ENCODE measurements around the gene DIP2C. TPM values are rescaled to one million over a fixed set of nuclear protein-coding genes. Genes with fewer than 3 reads are reported as not detected.
A peak's percentile ranks its signal among the peaks of the same experiment; 100 is the strongest.
"Not testable (repeated sequence)": the region's sequence is repeated elsewhere in the genome, so short reads cannot be mapped to it uniquely, and the experiment has no call there.

Gene DIP2C
- total and polyA plus RNA-seq, 8 donors, result 2.4 to 40.1 (median 21.0) TPM

- no peak overlapping the region for H3K4me3 ChIP-seq
- peak in 1 of 2 donors; percentile 9 for DNase-seq
- no peaks in the 10 kb centered on the region for H3K4me1 ChIP-seq
- no peak for TF ChIP-seq CTCF (IDR thresholded peaks at IDR 0.05)
- no peak for TF ChIP-seq POLR2A (IDR thresholded peaks at IDR 0.05)
- TF ChIP-seq EP300 (IDR thresholded peaks at IDR 0.05), result no peak
- TF ChIP-seq POLR2AphosphoS5 (IDR thresholded peaks at IDR 0.05), result no peak
- no peak overlapping the region for H3K27ac ChIP-seq
- peaks cover 0 to 30% (median 18%) of the 10 kb centered on the region in 4 donors for H3K36me3 ChIP-seq
- no peaks in the 10 kb centered on the region for H3K27me3 ChIP-seq
- H3K9me3 ChIP-seq, result no peaks in the 10 kb centered on the region
- intact Hi-C loops (cut with DNase I; ENCODE audit: low total_unique reads), result no loop called here
- WGBS, 5 donors, result 95 to 99% (median 97%) methylated on average over 6 of the region's 6 CpGs
Measured at GRCh38 chr10:271722-272121, 417.7 kb downstream of the DIP2C start.

GRCh38 chr10:271201-271600 lies 418.3 kb downstream of the DIP2C start:
- 64 to 92% (median 77%) methylated on average over 3 of the region's 3 CpGs for WGBS, 5 donors
- H3K4me1 ChIP-seq, result no peaks in the 10 kb centered on the region
- no peak overlapping the region for H3K27ac ChIP-seq
- TF ChIP-seq EP300 (IDR thresholded peaks at IDR 0.05), result no peak
- TF ChIP-seq POLR2AphosphoS5 (IDR thresholded peaks at IDR 0.05), result no peak
- peaks cover 0 to 27% (median 16%) of the 10 kb centered on the region in 4 donors for H3K36me3 ChIP-seq
- no peak for DNase-seq
- intact Hi-C loops (cut with DNase I; ENCODE audit: low total_unique reads), result no loop called here
- H3K4me3 ChIP-seq, result no peak overlapping the region
- no peaks in the 10 kb centered on the region for H3K27me3 ChIP-seq
- no peaks in the 10 kb centered on the region for H3K9me3 ChIP-seq

DNA sequence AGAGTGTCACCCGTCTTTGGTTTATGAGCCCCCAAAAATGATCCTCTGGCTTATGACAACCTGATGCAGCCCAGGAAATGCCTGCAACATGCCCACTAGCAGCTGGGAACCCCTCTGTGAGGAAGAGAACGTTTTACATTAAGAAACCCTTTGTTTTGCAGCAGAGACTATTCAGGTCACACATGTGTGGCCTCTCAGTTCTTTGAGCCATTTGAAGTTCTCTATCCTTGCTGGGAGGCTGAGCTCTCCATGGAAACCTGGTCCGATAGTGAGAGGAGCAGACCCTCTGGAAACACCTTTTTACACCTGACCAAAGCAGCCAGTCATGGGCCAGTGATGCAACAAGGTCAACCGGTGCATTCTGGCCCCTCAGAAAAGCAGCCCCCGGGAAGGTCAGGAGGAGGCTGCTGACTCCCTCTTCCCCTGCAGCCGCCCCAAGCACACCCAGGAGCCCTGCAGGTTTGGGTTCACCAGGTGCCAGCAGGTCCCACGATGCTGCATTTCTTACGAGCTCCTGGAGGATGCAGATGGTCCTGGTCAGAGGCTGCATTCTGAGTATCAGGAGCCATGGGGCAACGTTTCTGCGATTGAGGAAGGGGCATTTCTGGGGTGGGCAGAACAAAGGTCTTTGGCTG lies 419.9 kb downstream of the DIP2C start:
- H3K9me3 ChIP-seq, result no peaks in the 10 kb centered on the region
- no peak for DNase-seq
- TF ChIP-seq EP300 (IDR thresholded peaks at IDR 0.05), result no peak
- TF ChIP-seq POLR2A (IDR thresholded peaks at IDR 0.05), result no peak
- no peak for TF ChIP-seq POLR2AphosphoS5 (IDR thresholded peaks at IDR 0.05)
- no peak for TF ChIP-seq CTCF (IDR thresholded peaks at IDR 0.05)
- H3K36me3 ChIP-seq, result peaks cover 0 to 12% (median 2%) of the 10 kb centered on the region in 4 donors
- H3K4me1 ChIP-seq, result no peaks in the 10 kb centered on the region
- intact Hi-C loops (cut with DNase I; ENCODE audit: low total_unique reads), result no loop called here
- no peak overlapping the region for H3K4me3 ChIP-seq
- WGBS, 5 donors, result 74 to 82% (median 77%) methylated on average over 10 of the region's 10 CpGs
- H3K27me3 ChIP-seq, result no peaks in the 10 kb centered on the region
- H3K27ac ChIP-seq, result no peak overlapping the region

DNA sequence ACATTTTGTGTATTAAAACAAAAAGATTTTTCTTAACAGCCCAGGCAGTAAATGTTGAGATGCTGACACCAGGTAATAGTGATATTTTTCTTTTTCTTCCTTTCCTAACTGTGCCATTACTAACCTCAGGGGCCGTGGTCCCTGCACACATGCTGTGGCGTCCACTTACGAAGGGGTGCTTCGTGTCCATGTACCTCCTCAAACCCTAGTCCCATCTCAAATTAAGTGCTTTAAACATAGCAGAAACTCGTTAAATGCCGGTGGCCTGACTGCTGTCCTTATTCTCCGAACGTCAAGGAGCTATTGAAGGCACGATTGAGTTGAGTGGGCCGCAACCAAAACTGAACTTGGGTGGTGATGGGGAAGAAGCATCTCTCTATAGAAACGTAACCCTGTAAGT lies 421.8 kb downstream of the DIP2C start:
- 91 to 95% (median 94%) methylated on average over 11 of the region's 11 CpGs for WGBS, 5 donors
- peaks cover 0 to 6% (median 0%) of the 10 kb centered on the region in 4 donors for H3K36me3 ChIP-seq
- no peak for DNase-seq
- no peak for TF ChIP-seq CTCF (IDR thresholded peaks at IDR 0.05)
- no peak for TF ChIP-seq POLR2AphosphoS5 (IDR thresholded peaks at IDR 0.05)
- no peak for TF ChIP-seq EP300 (IDR thresholded peaks at IDR 0.05)
- TF ChIP-seq POLR2A (IDR thresholded peaks at IDR 0.05), result no peak
- no peak overlapping the region for H3K27ac ChIP-seq
- H3K4me3 ChIP-seq, result no peak overlapping the region
- no peaks in the 10 kb centered on the region for H3K4me1 ChIP-seq
- H3K9me3 ChIP-seq, result no peaks in the 10 kb centered on the region
- intact Hi-C loops (cut with DNase I; ENCODE audit: low total_unique reads), result no loop called here
- no peaks in the 10 kb centered on the region for H3K27me3 ChIP-seq

DNA sequence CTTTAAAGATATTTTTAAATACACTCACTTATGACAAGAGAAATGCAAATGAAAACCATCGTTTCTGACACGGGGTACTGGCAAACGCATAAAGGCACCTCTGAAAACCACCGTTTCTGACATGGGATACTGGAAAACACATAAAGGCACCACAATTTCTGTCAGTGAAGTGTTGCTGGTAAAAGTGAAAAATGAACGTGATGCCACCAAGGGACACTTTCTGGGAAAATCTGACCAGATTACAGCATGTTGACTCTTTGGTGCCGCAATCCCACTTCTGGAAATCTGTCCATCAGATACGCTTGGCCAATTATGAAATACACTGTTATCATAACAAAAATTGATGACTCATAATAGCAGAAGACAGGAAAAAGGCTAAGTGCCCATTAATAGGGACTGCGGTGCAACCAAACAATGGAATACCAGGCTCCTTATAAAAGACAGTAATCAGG lies 422.5 kb downstream of the DIP2C start:
- no peaks in the 10 kb centered on the region for H3K36me3 ChIP-seq
- no peaks in the 10 kb centered on the region for H3K4me1 ChIP-seq
- no peaks in the 10 kb centered on the region for H3K27me3 ChIP-seq
- 52 to 68% (median 67%) methylated on average over 8 of the region's 8 CpGs for WGBS, 5 donors
- no peak for DNase-seq
- intact Hi-C loops (cut with DNase I; ENCODE audit: low total_unique reads), result no loop called here
- TF ChIP-seq POLR2A (IDR thresholded peaks at IDR 0.05), result no peak
- TF ChIP-seq CTCF (IDR thresholded peaks at IDR 0.05), result no peak
- no peak for TF ChIP-seq EP300 (IDR thresholded peaks at IDR 0.05)
- TF ChIP-seq POLR2AphosphoS5 (IDR thresholded peaks at IDR 0.05), result no peak
- no peaks in the 10 kb centered on the region for H3K9me3 ChIP-seq
- H3K4me3 ChIP-seq, result no peak overlapping the region
- no peak overlapping the region for H3K27ac ChIP-seq

DNA sequence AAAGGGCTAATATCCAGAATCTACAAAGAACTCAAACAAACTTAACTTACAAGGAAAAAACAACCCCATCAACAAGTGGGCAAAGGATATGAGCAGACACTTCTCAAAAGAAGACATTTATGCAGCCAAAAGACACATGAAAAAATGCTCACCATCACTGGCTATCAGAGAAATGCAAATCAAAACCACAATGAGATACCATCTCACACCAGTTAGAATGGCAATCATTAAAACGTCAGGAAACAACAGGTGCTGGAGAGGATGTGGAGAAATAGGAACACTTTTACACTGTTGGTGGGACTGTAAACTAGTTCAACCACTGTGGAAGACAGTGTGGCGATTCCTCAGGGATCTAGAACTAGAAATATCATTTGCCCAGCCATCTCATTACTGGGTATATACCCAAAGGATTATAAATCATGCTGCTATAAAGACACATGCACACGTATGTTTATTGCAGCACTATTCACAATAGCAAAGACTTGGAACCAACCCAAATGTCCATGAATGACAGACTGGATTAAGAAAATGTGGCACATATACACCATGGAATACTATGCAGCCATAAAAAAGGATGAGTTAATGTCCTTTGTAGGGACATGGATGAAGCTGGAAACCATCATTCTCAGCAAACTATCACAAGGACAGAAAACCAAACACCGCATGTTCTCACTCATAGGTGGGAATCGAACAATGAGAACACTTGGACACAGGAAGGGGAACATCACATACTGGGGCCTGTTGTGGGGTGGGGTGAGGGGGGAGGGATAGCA lies 423.5 kb downstream of the DIP2C start:
- DNase-seq; intact Hi-C loops (cut with DNase I; ENCODE audit: low total_unique reads); H3K27me3 ChIP-seq; H3K36me3 ChIP-seq; H3K4me1 ChIP-seq; H3K9me3 ChIP-seq; H3K4me3 ChIP-seq; H3K27ac ChIP-seq: not testable (repeated sequence)
- 76 to 97% (median 90%) methylated on average over 2 to 4 of the region's 5 CpGs for WGBS, 5 donors

GRCh38 chr10:265074-265440 lies 424.4 kb downstream of the DIP2C start:
- H3K36me3 ChIP-seq; intact Hi-C loops (cut with DNase I; ENCODE audit: low total_unique reads); H3K27me3 ChIP-seq; H3K4me1 ChIP-seq; DNase-seq; H3K4me3 ChIP-seq; H3K9me3 ChIP-seq; H3K27ac ChIP-seq: not testable (repeated sequence)
- 84 to 95% (median 85%) methylated on average over 6 of the region's 6 CpGs for WGBS, 5 donors

Data from stomach (tissue), 9 donors.